Kidney (tissue), 14 donors: ENCODE results near the gene SPNS2. TPM values are rescaled to one million over a fixed set of nuclear protein-coding genes. Genes with fewer than 3 reads are reported as not detected.

Experiments used
- DNase-seq, 5 donors: peaks; one replicate each; pipeline ENCODE4 v3.0.0-alpha.2; 2013 to 2020
- FAIRE-seq: peaks from 2 replicates; lab custom pipeline; 2012; peaks lifted over from hg19 to GRCh38; lab: Jason Lieb, UNC
- H3K27ac ChIP-seq, 2 donors: one replicate each; pipeline ENCODE4 v1.7.0; 2013; ENCODE audit warnings: low read depth in 2 of 2, low read length in 2 of 2, inconsistent platforms in 1 of 2
- H3K27me3 ChIP-seq: one replicate; pipeline ENCODE4 v1.7.1; 2013; ENCODE audit warnings: low read length, inconsistent platforms; ENCODE audit not compliant: control insufficient read depth, insufficient read depth
- H3K36me3 ChIP-seq, 3 donors: one replicate each; pipeline versions ENCODE4 v1.7.0 to v1.7.1; 2013; ENCODE audit warnings: low read length in 3 of 3, control low read depth in 1 of 3, inconsistent platforms in 1 of 3; ENCODE audit not compliant: insufficient read depth in 3 of 3, control insufficient read depth in 2 of 3
- H3K4me1 ChIP-seq, 3 donors: one replicate each; pipeline versions ENCODE4 v1.7.0 to v1.7.1; 2013; ENCODE audit warnings: low read length in 3 of 3, inconsistent platforms in 1 of 3, low read depth in 1 of 3; ENCODE audit not compliant: control insufficient read depth in 2 of 3, insufficient read depth in 2 of 3
- H3K4me3 ChIP-seq, 3 donors: one replicate each; pipeline versions ENCODE4 v1.7.0 to v1.8.1; 2013; ENCODE audit warnings: low read length in 3 of 3, control low read depth in 1 of 3, inconsistent platforms in 1 of 3
- H3K9ac ChIP-seq, 3 donors: one replicate each; pipeline versions ENCODE4 v1.7.0 to v1.7.1; 2013; ENCODE audit warnings: low read length in 3 of 3, control low read depth in 1 of 3, inconsistent platforms in 1 of 3
- H3K9me3 ChIP-seq, 3 donors: one replicate each; pipeline versions ENCODE4 v1.7.0 to v1.7.1; 2013; ENCODE audit warnings: low read length in 3 of 3, control low read depth in 1 of 3, inconsistent platforms in 1 of 3; ENCODE audit not compliant: control insufficient read depth in 2 of 3, insufficient read depth in 1 of 3
- intact Hi-C: fragments of 100-400 bp; cut with DNase I; formaldehyde crosslinking; loops from one replicate; pipeline ENCODE4 v1.11.1; 2022
- polyA plus RNA-seq: library from polyadenylated mRNA; stranded (reverse); fragments of 350-450 nt; fragmentation: Illumina TruSeq; extraction: RNeasy Lipid Tissue Mini Kit (QIAGEN cat#74804); gene quantifications from one replicate; pipeline ENCODE4 v1.2.3, GENCODE V29; 2014; ENCODE audit warnings: low read depth, low replicate concordance; ENCODE audit not compliant: insufficient read depth
- total RNA-seq: library from RNA; stranded (reverse); fragmentation: NEBNext Ultra II Directional; extraction: Animal tissue kit (Norgen Biotek cat#: 25700); gene quantifications from one replicate; pipeline ENCODE4 v1.2.1, GENCODE V29; 2021
- TF ChIP-seq, protein P1 (sequence below): IDR thresholded peaks from 3 replicates; pipeline ENCODE4 v1.5.1; 2012; ENCODE audit warnings: mild to moderate bottlenecking, moderate library complexity, borderline replicate concordance; ENCODE audit not compliant: insufficient read depth; ENCODE audit errors: extremely low read depth
- donor health status: control.
- donor health status: control.
- donor health status: control.
- donor health status: control.
- donor health status: control.
- donor health status: DM: yes; HTN: yes; CAD: no.
- donor health status: Normal renal cell carcinoma (clear cell type).

Gene SPNS2
- total and polyA plus RNA-seq, 2 donors from 2014 or later = 60.5 to 75.1 TPM

- no peaks in the 10 kb centered on the region for H3K27me3 ChIP-seq
- no peak overlapping the region for H3K4me3 ChIP-seq
- H3K9me3 ChIP-seq = no peaks in the 10 kb centered on the region
- H3K27ac ChIP-seq = peak overlapping the region; percentile 81 to 89
- no peaks in the 10 kb centered on the region for H3K36me3 ChIP-seq
- DNase-seq (peak in 2 of 5 donors; percentile 31 to 56), FAIRE-seq (no peak)
- intact Hi-C loops = no loop called here
- TF ChIP-seq, protein P1, sequence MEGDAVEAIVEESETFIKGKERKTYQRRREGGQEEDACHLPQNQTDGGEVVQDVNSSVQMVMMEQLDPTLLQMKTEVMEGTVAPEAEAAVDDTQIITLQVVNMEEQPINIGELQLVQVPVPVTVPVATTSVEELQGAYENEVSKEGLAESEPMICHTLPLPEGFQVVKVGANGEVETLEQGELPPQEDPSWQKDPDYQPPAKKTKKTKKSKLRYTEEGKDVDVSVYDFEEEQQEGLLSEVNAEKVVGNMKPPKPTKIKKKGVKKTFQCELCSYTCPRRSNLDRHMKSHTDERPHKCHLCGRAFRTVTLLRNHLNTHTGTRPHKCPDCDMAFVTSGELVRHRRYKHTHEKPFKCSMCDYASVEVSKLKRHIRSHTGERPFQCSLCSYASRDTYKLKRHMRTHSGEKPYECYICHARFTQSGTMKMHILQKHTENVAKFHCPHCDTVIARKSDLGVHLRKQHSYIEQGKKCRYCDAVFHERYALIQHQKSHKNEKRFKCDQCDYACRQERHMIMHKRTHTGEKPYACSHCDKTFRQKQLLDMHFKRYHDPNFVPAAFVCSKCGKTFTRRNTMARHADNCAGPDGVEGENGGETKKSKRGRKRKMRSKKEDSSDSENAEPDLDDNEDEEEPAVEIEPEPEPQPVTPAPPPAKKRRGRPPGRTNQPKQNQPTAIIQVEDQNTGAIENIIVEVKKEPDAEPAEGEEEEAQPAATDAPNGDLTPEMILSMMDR = no peak
- H3K9ac ChIP-seq = no peak overlapping the region
- H3K4me1 ChIP-seq = peaks cover 0 to 20% (median 19%) of the 10 kb centered on the region in 3 donors
Observed at GRCh38 chr17:4573669-4574068, 75.0 kb downstream of the SPNS2 start.

DNA sequence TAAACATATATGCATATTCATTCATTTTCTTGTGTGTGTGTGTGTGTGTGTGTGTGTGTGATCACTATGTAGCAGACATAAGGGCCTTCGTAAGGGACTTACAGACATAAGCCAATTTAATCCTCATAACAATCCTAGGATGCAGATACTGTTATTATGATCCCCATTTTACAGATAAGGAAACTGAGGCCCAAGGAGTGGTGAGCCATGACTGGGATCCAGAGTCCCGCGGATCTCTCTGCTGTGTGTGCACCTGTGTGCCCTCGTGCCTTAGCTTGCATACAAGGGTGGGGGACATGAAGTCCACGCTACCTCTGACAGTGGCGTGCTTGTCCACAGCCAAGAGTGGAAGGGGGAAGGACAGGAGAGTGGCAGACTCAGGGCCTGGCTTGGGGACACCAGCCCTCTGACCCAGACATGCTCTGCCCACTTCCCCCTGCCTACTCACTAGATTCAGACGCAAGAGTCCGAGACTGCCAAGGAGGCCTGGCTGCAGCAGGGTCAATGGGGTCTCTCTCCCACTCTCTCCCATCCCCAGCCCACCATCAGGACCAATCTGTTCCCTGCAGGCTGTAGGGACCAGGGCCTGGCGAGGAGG lies 75.9 kb downstream of the SPNS2 start:
- no peaks in the 10 kb centered on the region for H3K36me3 ChIP-seq
- H3K27ac ChIP-seq = peak overlapping the region; percentile 81 to 89
- TF ChIP-seq, protein P1 = no peak
- FAIRE-seq (no peak), DNase-seq (peak in 1 of 5 donors; percentile 37)
- intact Hi-C loops = no loop called here
- no peak overlapping the region for H3K4me3 ChIP-seq
- no peak overlapping the region for H3K9ac ChIP-seq
- no peaks in the 10 kb centered on the region for H3K27me3 ChIP-seq
- peaks cover 0 to 20% (median 19%) of the 10 kb centered on the region in 3 donors for H3K4me1 ChIP-seq
- no peaks in the 10 kb centered on the region for H3K9me3 ChIP-seq

DNA sequence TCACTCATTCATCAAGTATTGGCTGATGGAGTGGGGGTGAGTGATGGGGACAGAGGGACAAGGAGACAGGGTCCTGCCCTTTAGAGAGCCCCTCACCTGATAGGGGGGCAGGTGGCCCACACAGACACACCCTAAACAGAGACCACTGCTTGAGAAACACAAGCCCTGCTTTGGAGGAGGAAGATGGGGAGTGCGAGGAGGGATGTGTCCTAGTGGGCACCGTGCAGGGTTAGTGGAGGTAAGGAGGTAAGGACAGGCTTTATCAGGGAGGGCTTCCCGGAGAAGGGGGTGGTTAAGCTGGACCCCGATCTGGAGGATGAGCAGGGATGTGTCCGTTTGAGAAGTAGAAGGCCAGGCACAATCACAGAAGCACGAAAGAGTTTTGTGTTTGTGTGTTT lies 77.5 kb downstream of the SPNS2 start:
- intact Hi-C loops = no loop called here
- TF ChIP-seq, protein P1 = no peak
- H3K4me1 ChIP-seq = peaks cover 0 to 21% (median 19%) of the 10 kb centered on the region in 3 donors
- peak overlapping the region in 1 of 3 donors; percentile 22 for H3K9ac ChIP-seq
- H3K27me3 ChIP-seq = no peaks in the 10 kb centered on the region
- DNase-seq (peak in 1 of 5 donors; percentile 53), FAIRE-seq (no peak)
- no peaks in the 10 kb centered on the region for H3K36me3 ChIP-seq
- H3K4me3 ChIP-seq = peak overlapping the region in 1 of 3 donors; percentile 6
- H3K9me3 ChIP-seq = no peaks in the 10 kb centered on the region
- H3K27ac ChIP-seq = peak overlapping the region; percentile 73 to 81
